K562 treated with DMSO at 1 percent for 48 hours (cell line): ENCODE results near the gene SERPINB6. TPM values are rescaled to one million over a fixed set of nuclear protein-coding genes. Genes with fewer than 3 reads are reported as not detected.

Experiments
- total RNA-seq: library from RNA; unstranded; fragments of 300-600 nt; gene quantifications from 2 replicates; pipeline ENCODE4 v1.2.3, GENCODE V29; 2022; ENCODE audit warnings: low replicate concordance; ENCODE audit errors: extremely low read depth

The SERPINB6 gene
- not detected in 2 replicates for total RNA-seq

DNA sequence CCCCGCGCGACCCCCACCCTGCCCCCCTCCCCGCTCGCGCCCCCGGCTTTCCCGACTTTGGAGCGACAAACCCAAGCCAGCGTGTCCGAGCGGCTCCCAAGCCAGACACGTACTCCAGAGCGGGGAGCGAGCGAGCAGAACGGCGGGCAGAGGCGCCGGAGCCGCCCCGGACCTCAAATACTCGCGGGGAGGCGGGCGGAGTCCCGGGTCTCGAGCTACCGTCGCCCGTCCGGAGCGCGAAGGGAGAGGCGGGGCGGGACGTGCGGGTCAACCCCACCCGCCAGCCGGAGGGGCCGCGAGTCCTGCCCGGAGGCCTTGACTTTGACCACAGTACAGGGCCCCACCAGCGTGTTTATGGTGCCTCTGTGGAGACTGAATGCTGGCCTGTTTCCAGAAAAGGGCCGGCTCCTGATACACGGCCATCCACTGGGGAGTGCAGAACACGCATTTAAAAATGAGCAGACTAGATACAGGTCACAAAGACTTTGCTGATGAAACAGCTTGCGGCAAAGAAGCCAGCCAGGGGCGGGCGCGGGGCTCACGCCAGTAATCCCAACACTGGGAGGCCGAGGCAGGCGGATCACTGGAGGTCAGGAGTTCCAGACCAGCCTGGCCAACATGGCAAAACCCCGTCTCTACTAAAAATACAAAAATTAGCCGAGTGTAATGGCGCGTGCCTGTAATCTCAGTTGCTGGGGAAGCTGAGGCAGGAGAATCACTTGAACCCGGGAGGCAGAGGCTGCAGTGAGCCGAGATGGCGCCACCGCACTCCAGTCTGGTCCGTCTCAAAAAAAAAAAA lies at the start of gene SERPINB6:
TSS of gene SERPINB6 (minus strand) at position 148 of the 799 bp plus-strand sequence. CDS start 12,235 bp downstream, outside the sequence.

DNA sequence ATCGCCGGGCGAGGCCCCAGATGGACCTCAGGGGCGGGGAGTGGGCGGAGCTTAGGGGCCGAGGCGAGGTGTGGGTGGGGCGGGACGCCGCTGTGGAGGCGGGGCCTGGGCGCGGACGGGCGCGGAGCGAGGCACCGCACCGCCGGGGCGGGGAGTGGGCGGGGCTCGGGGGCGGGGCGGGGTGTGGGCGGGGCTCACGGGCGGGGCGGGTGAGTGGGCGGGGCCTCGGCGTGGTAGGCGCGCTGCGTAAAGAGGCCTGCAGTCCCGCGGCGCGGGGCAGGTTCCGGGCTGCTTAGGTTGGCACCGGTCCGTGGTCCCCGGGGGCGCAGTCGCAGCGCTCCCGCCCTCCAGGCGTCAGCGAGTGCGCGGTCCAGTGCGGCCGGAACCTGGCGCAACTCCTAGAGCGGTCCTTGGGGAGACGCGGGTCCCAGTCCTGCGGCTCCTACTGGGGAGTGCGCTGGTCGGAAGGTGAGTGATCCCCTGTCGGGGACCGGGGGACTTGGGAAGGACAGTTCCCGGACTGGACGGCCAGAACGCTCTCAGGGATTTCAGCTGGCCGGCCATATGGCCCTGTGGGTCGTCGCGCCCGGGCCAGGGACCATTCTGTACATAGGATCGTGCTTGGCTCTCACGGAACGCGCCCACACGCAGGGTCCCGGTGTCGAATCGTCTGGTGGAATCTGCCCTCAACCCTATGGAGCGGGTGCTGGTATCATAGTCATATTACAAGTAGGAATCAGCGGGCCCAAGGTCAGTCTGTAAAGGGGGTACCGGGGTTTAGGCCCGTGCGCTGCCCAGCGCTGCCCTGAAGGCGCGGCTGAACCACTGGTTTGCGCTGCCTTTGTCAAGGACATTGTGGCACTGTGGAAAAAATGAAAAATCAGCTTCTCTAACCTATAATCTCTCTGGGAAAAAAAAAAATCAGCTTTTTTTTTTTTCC lies 28.5 kb upstream of the SERPINB6 start, which contains the start of gene NQO2:
TSS of gene NQO2 (plus strand) at position 277 of the 940 bp plus-strand sequence. CDS start 6,659 bp downstream, outside the sequence.

Other genes with a start within 250 kb of the SERPINB6 start
- gene MYLK4, start 220.6 kb downstream of the SERPINB6 start, total RNA-seq = not detected in 2 replicates
- not detected in 2 replicates for gene WRNIP1, start 206.2 kb downstream of the SERPINB6 start, total RNA-seq
- not detected in 2 replicates for gene SERPINB1, start 129.7 kb downstream of the SERPINB6 start, total RNA-seq
- gene SERPINB9, start 68.3 kb downstream of the SERPINB6 start, total RNA-seq = not detected in 2 replicates
- gene NQO2, start 28.3 kb upstream of the SERPINB6 start, total RNA-seq = not detected in 2 replicates
- not detected in 2 replicates for gene RIPK1, start 96.9 kb upstream of the SERPINB6 start, total RNA-seq
- gene BPHL, start 147.1 kb upstream of the SERPINB6 start, total RNA-seq = not detected in 2 replicates
- gene TUBB2A, start 186.0 kb upstream of the SERPINB6 start, total RNA-seq = 266 TPM in 1 of 2 replicates, not detected in the other